Heart right ventricle (tissue), 16 donors: Measurements from ENCODE around the gene R3HDML. TPM values are rescaled to one million over a fixed set of nuclear protein-coding genes. Genes with fewer than 3 reads are reported as not detected.
"Not testable (repeated sequence)": the region's sequence is repeated elsewhere in the genome, so short reads cannot be mapped to it uniquely, and the experiment has no call there.

Source experiments
- ATAC-seq, 8 donors: fragments of 200-7000 bp; cut with Tn5 transposase; one replicate each; pipeline ENCODE4 v1.9.1; 2020; ENCODE audit warnings: mild to moderate bottlenecking in 8 of 8, moderate library complexity in 8 of 8, moderate number of reproducible peaks in 1 of 8
- DNase-seq, 2 donors: peaks; one replicate each; pipeline ENCODE4 v3.0.0-alpha.2; 2020
- H3K27ac ChIP-seq, 10 donors: fragments of 200-600 bp; sonication (generic) in 2 of 10; one replicate each; pipeline versions ENCODE4 v1.5.0 to v1.8.0; 2020 to 2022; ENCODE audit warnings: mild to moderate bottlenecking in 3 of 10
- H3K27me3 ChIP-seq, 7 donors: fragments of 200-600 bp; one replicate each; pipeline ENCODE4 v1.8.0; 2021 to 2022; ENCODE audit warnings: mild to moderate bottlenecking in 2 of 7
- H3K36me3 ChIP-seq, 9 donors: fragments of 200-600 bp; sonication (generic) in 1 of 9; one replicate each; pipeline versions ENCODE4 v1.5.0 to v1.8.0; 2020 to 2022; ENCODE audit warnings: mild to moderate bottlenecking in 2 of 9
- H3K4me1 ChIP-seq, 9 donors: fragments of 200-600 bp; sonication (generic) in 1 of 9; one replicate each; pipeline versions ENCODE4 v1.5.0 to v1.8.0; 2020 to 2022; ENCODE audit warnings: mild to moderate bottlenecking in 4 of 9
- H3K4me3 ChIP-seq, 10 donors: fragments of 200-600 bp; sonication (generic) in 2 of 10; one replicate each; pipeline versions ENCODE4 v1.5.0 to v1.8.0; 2020 to 2022; ENCODE audit warnings: mild to moderate bottlenecking in 7 of 10, moderate library complexity in 2 of 10
- H3K9me3 ChIP-seq, 11 donors: fragments of 200-600 bp in 10 of 11; sonication (generic) in 2 of 11; one replicate each; pipeline versions ENCODE4 v1.5.0 to v1.8.0; 2013 to 2022; ENCODE audit warnings: mild to moderate bottlenecking in 2 of 11, control low read depth in 1 of 11, moderate library complexity in 1 of 11
- whole genome bisulfite sequencing, 2 donors: extraction: QIAGEN DNeasy Blood & Tissue Kit; methylation state at CpG; one replicate each; pipeline ENCODE4 v1.1.7; 2013; ENCODE audit warnings: inconsistent platforms in 1 of 2; 5-methylcytosine and 5-hydroxymethylcytosine counted together
- intact Hi-C, 10 donors: fragments of 100-400 bp; cut with DNase I; formaldehyde crosslinking; loops; one replicate each; pipeline versions ENCODE4 v1.11.1 to v1.14.2; 2022
- polyA plus RNA-seq, 2 donors: library from polyadenylated mRNA; stranded (reverse); fragments of 200-250 nt; gene quantifications; one replicate each; pipeline ENCODE4 v1.2.3, GENCODE V29; 2013
- total RNA-seq, 10 donors: library from RNA; stranded (reverse); fragmentation: NEBNext Ultra II Directional in 3 of 10; extraction: Animal tissue kit (Norgen Biotek cat#: 25700) in 3 of 10; gene quantifications; one replicate each; pipeline versions ENCODE4 v1.2.1 to v1.2.4, GENCODE V29; 2021 to 2023
- TF ChIP-seq, protein P1 (sequence below), 9 donors: fragments of 200-600 bp; sonication (generic) in 2 of 9; IDR thresholded peaks; one replicate each; pipeline versions ENCODE4 v1.5.0 to v1.8.0; 2021 to 2022; ENCODE audit warnings: antibody characterized with exemption in 9 of 9, mild to moderate bottlenecking in 5 of 9, moderate library complexity in 1 of 9
- donor health status: Arrhythmogenic right ventricular cardiomyopathy.
- donor health status: ischemic (EF 13 %, LVEDD 7.1; RV severe dilation, severe dysfunction).
- donor health status: healthy with polysubstance abuse.
- donor health status: DM: no; HTN: yes; CAD: no.
- donor health status: DM: no; HTN: no; CAD: no.
- donor health status: ischemic (EF 25% LVEDD 6.9; RV normal size, moderate dysfunction).
- donor health status: ischemic (EF 25% LVEDD 5.7; RV mildly dilated, moderate dysfunction).
- donor health status: healthy.
- donor health status: DM: yes; HTN: yes; CAD: no.
- donor health status: Ischemic cardiomyopathy.
- donor health status: ischemic (EF 35%, LVEDD 5.7; RV mildly dilated, moderate dysfunction).
- donor health status: nonischemic (EF 11% LVEDD 7.7; RV severe dilation, severe dysfunction).
- donor health status: DM: yes; HTN: yes; CAD: no.
- donor health status: PGD.
- donor health status: ischemic (EF 29% LVEDD 5.4; RV normal size, mild dysfunction).
- donor health status: nonischemic (EF 23%, LVEDD 6.1; RV moderate dilation, normal function).

R3HDML gene
- total and polyA plus RNA-seq, 12 donors: not detected

DNA sequence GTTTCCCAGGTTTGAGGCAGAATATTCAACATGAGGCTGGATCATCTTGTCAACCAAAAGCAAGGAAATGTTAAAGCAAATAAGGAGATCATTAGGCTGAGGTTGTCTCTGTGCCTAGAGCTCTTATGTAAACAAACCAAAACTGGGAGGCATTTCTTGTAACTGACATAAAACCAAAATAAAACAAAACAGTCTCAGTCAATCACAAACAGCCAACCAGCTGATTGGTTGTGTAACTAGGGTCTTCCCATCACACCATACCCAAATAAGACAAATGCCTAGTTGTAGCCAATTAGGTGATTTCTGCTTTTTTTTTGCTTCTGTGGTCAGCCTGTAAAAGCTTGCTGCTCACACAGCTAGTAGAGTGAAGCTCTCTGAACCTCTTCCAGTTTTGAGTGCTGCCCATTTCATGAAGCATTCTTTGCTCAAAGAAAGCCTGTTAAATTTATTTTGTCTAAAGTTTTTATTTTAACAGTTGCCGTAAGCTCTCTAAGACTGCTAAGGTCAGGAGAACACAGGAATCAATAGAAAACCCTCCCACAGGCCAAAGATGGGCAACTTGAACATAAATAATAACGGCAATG, 16.9 kb upstream of the R3HDML start:
- 96 to 97% methylated on average over 2 of the region's 2 CpGs for WGBS, 2 donors
- ATAC-seq (no peak), DNase-seq (no peak)
- peaks cover 0 to 3% (median 0%) of the 10 kb centered on the region in 7 donors for H3K27me3 ChIP-seq
- H3K4me3 ChIP-seq: no peak overlapping the region
- no peaks in the 10 kb centered on the region for H3K36me3 ChIP-seq
- TF ChIP-seq, protein P1, sequence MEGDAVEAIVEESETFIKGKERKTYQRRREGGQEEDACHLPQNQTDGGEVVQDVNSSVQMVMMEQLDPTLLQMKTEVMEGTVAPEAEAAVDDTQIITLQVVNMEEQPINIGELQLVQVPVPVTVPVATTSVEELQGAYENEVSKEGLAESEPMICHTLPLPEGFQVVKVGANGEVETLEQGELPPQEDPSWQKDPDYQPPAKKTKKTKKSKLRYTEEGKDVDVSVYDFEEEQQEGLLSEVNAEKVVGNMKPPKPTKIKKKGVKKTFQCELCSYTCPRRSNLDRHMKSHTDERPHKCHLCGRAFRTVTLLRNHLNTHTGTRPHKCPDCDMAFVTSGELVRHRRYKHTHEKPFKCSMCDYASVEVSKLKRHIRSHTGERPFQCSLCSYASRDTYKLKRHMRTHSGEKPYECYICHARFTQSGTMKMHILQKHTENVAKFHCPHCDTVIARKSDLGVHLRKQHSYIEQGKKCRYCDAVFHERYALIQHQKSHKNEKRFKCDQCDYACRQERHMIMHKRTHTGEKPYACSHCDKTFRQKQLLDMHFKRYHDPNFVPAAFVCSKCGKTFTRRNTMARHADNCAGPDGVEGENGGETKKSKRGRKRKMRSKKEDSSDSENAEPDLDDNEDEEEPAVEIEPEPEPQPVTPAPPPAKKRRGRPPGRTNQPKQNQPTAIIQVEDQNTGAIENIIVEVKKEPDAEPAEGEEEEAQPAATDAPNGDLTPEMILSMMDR (IDR thresholded peaks at IDR 0.05): no peak
- no peak overlapping the region for H3K27ac ChIP-seq
- H3K4me1 ChIP-seq: no peaks in the 10 kb centered on the region
- intact Hi-C loops: loop anchor here in 4 of 10 donors (10.0 kb wide), 4 partner anchors 65 to 195 kb away; partner anchors contain the start of gene TTPAL (in 1 of the 4)
- no peaks in the 10 kb centered on the region for H3K9me3 ChIP-seq

DNA sequence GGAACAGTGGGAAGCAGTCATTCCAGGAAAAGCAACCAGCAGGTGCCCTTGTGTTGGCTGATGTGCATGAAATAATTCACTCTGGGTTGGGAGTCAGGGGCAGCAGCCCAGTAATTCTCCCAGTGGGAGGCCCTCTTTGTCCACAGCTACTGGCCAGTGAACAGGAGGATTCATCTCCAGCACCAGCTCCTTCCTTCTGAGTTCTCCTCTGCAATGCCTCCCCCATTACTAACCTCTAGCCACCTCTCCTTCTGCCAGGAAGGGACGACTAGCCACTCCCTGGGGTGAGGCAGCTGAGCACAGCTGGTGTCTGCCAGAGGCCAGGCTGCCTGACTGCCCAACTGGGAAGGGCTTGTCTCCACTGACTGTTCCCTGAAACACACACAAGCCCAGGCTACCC, 12.5 kb upstream of the R3HDML start:
- Histone ChIP-seq H3K27ac (no peak overlapping the region), H3K4me1 (peaks cover 0 to 8% (median 0%) of the 10 kb centered on the region in 9 donors), H3K36me3 (no peaks in the 10 kb centered on the region), H3K4me3 (no peak overlapping the region), H3K27me3 (peaks cover 0 to 27% (median 7%) of the 10 kb centered on the region in 7 donors), H3K9me3 (no peaks in the 10 kb centered on the region)
- intact Hi-C loops: no loop called here
- TF ChIP-seq, protein P1 (IDR thresholded peaks at IDR 0.05): no peak
- WGBS, 2 donors: 10% methylated on average over 1 of the region's 1 CpG
- DNase-seq (no peak), ATAC-seq (peak in 1 of 8 donors; percentile 15)

DNA sequence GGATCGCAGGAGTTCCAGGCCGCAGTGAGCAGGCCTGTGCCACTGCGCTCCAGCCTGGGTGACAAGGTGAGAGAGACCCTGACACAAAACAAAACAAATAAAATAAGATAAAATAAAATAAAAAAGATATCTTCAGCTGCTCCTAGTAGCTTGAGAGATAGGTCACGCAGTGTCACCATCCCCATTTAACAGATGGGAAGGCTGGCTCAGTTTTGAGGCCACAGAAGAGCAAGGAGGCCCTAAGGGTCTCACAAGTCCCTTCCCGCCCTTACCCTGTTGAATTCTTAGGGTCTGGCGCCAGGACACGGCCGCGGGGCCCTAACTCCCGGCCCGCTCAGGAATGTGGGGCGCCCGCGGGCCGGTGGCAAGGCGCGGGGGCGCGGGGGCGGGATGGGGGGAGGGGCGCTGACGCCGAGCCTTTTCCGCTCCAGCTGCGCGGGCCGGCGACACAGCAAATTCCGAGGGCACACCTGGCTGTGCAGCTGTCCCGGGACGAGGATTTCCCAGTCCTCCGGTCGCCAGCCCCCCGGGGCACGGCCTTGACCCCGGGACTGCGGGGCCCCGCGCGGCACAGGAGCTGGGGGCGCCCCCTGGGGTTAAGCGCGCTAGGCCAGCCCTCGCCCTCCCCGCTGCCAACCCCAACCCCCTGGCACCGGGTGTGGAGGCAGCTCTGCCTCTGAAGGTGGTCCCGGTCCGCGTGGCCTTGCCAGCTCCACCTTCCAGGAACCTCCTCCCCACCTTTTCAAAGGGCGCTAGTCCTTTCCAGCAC, 10.3 kb upstream of the R3HDML start:
- H3K36me3 ChIP-seq: no peaks in the 10 kb centered on the region
- intact Hi-C loops: no loop called here
- WGBS, 2 donors: 13% methylated on average over 49 to 50 of the region's 50 CpGs
- no peaks in the 10 kb centered on the region for H3K9me3 ChIP-seq
- H3K4me1 ChIP-seq: peaks cover 0 to 8% (median 0%) of the 10 kb centered on the region in 9 donors
- peak overlapping the region; percentile 15 to 55 (median 43) for H3K4me3 ChIP-seq
- H3K27ac ChIP-seq: no peak overlapping the region
- peak in 6 of 8 donors; percentile 16 to 57 (median 28) for ATAC-seq
- peaks cover 0 to 27% (median 10%) of the 10 kb centered on the region in 7 donors for H3K27me3 ChIP-seq
- DNase-seq: no peak
- TF ChIP-seq, protein P1 (IDR thresholded peaks at IDR 0.05): peak in 1 of 9 donors; percentile 5

DNA sequence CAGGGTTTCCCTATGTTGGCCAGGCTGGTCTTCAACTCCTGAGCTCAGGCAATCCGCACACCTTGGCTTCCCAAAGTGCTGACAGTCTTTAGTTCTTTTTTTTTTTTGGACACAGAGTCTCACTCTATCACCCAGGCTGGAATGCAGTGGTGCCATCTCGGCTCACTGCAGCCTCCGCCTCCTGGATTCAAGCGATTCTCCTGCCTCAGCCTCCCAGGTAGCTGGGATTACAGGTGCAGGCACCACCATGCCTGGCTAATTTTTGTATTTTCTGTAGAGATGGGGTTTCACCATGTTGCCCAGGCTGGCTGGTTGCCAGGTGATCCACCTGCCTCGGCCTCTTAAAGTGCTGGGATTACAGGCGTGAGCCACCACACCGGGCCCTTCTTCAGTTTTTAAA, 9.1 kb upstream of the R3HDML start:
- H3K4me3 ChIP-seq, H3K4me1 ChIP-seq, ATAC-seq, DNase-seq, intact Hi-C loops, H3K27ac ChIP-seq, H3K36me3 ChIP-seq, H3K9me3 ChIP-seq: not testable (repeated sequence)
- WGBS, 2 donors: 90 to 93% methylated on average over 7 of the region's 7 CpGs
- H3K27me3 ChIP-seq: peaks cover 0 to 27% (median 10%) of the 10 kb centered on the region in 7 donors
